ENCODE measurements around the gene PCTP. TPM values are rescaled to one million over a fixed set of nuclear protein-coding genes. Genes with fewer than 3 reads are reported as not detected.

Gene PCTP
- total RNA-seq, 1 donor from 2014 or later: 8.4 TPM

GRCh38 chr17:55763856-55764255, 13.0 kb downstream of the PCTP start:
- H3K36me3 Mint-ChIP-seq (ENCODE audit: unreplicated experiment): peaks cover 4% of the 10 kb centered on the region
- no peaks in the 10 kb centered on the region for H3K9me3 Mint-ChIP-seq (ENCODE audit: unreplicated experiment)
- no peak for TF ChIP-seq CTCF (IDR thresholded peaks at IDR 0.05)
- H3K4me1 Mint-ChIP-seq (ENCODE audit: unreplicated experiment): peaks cover 2% of the 10 kb centered on the region
- DNase-seq (ENCODE audit: extremely low spot score, unreplicated experiment): no peak
- H3K27ac Mint-ChIP-seq (ENCODE audit: unreplicated experiment): no peak overlapping the region
- no peaks in the 10 kb centered on the region for H3K27me3 Mint-ChIP-seq (ENCODE audit: unreplicated experiment)
- no peak overlapping the region for H3K4me3 Mint-ChIP-seq (ENCODE audit: unreplicated experiment)

GRCh38 chr17:55764610-55765009, 13.8 kb downstream of the PCTP start:
- no peaks in the 10 kb centered on the region for H3K27me3 Mint-ChIP-seq (ENCODE audit: unreplicated experiment)
- H3K27ac Mint-ChIP-seq (ENCODE audit: unreplicated experiment): no peak overlapping the region
- no peak overlapping the region for H3K4me3 Mint-ChIP-seq (ENCODE audit: unreplicated experiment)

GRCh38 chr17:55765472-55765871, 14.6 kb downstream of the PCTP start:
- Mint-ChIP-seq H3K4me1 (ENCODE audit: unreplicated experiment) (peaks cover 13% of the 10 kb centered on the region), H3K36me3 (ENCODE audit: unreplicated experiment) (peaks cover 8% of the 10 kb centered on the region), H3K27ac (ENCODE audit: unreplicated experiment) (no peak overlapping the region), H3K27me3 (ENCODE audit: unreplicated experiment) (no peaks in the 10 kb centered on the region), H3K9me3 (ENCODE audit: unreplicated experiment) (no peaks in the 10 kb centered on the region), H3K4me3 (ENCODE audit: unreplicated experiment) (no peak overlapping the region)
- no peak for TF ChIP-seq CTCF (IDR thresholded peaks at IDR 0.05)
- DNase-seq (ENCODE audit: extremely low spot score, unreplicated experiment): no peak

More at GRCh38 chr17:55764610-55765009, 13.8 kb downstream of the PCTP start:
- H3K4me1 Mint-ChIP-seq (ENCODE audit: unreplicated experiment): peaks cover 9% of the 10 kb centered on the region
- H3K9me3 Mint-ChIP-seq (ENCODE audit: unreplicated experiment): no peaks in the 10 kb centered on the region
- H3K36me3 Mint-ChIP-seq (ENCODE audit: unreplicated experiment): peaks cover 8% of the 10 kb centered on the region
- no peak for TF ChIP-seq CTCF (IDR thresholded peaks at IDR 0.05)
- DNase-seq (ENCODE audit: extremely low spot score, unreplicated experiment): no peak

- TF ChIP-seq CTCF (IDR thresholded peaks at IDR 0.05): no peak
- Mint-ChIP-seq H3K27me3 (ENCODE audit: unreplicated experiment) (no peaks in the 10 kb centered on the region), H3K4me3 (ENCODE audit: unreplicated experiment) (no peak overlapping the region), H3K9me3 (ENCODE audit: unreplicated experiment) (no peaks in the 10 kb centered on the region), H3K4me1 (ENCODE audit: unreplicated experiment) (peaks cover 10% of the 10 kb centered on the region), H3K36me3 (ENCODE audit: unreplicated experiment) (peaks cover 26% of the 10 kb centered on the region), H3K27ac (ENCODE audit: unreplicated experiment) (no peak overlapping the region)
- no peak for DNase-seq (ENCODE audit: extremely low spot score, unreplicated experiment)
Measured at GRCh38 chr17:55768936-55769624, 18.2 kb downstream of the PCTP start.

- Mint-ChIP-seq H3K27ac (ENCODE audit: unreplicated experiment) (no peak overlapping the region), H3K4me1 (ENCODE audit: unreplicated experiment) (peaks cover 10% of the 10 kb centered on the region), H3K9me3 (ENCODE audit: unreplicated experiment) (no peaks in the 10 kb centered on the region), H3K27me3 (ENCODE audit: unreplicated experiment) (no peaks in the 10 kb centered on the region), H3K36me3 (ENCODE audit: unreplicated experiment) (peaks cover 27% of the 10 kb centered on the region), H3K4me3 (ENCODE audit: unreplicated experiment) (no peak overlapping the region)
- TF ChIP-seq CTCF (IDR thresholded peaks at IDR 0.05): no peak
- DNase-seq (ENCODE audit: extremely low spot score, unreplicated experiment): no peak
Measured at GRCh38 chr17:55769625-55770000, 18.8 kb downstream of the PCTP start.

All from osteocyte (in vitro differentiated cells).